Left cardiac atrium (tissue), 4 donors: ENCODE results near the gene COQ3. TPM values are rescaled to one million over a fixed set of nuclear protein-coding genes. Genes with fewer than 3 reads are reported as not detected.

ENCODE experiments used
- ATAC-seq, 2 donors: fragments of 200-7000 bp; cut with Tn5 transposase; one replicate each; pipeline ENCODE4 v1.9.1; 2020; ENCODE audit warnings: mild to moderate bottlenecking in 2 of 2, moderate library complexity in 2 of 2
- DNase-seq: peaks from one replicate; pipeline ENCODE4 v3.0.0-alpha.2; 2020
- intact Hi-C, 2 donors: fragments of 100-400 bp; cut with DNase I; formaldehyde crosslinking; loops; one replicate each; pipeline versions ENCODE4 v1.14.1 to v1.15.1; 2022 to 2023
- long read RNA-seq: library from polyadenylated mRNA; unstranded; transcript quantifications from one replicate; pipeline ENCODE4 v2.0.0, GENCODE V29; 2021
- total RNA-seq, 2 donors: library from RNA; stranded (reverse); fragmentation: NEBNext Ultra II Directional; extraction: Animal tissue kit (Norgen Biotek cat#: 25700); gene quantifications; one replicate each; pipeline ENCODE4 v1.2.1, GENCODE V29; 2021
- donor health status: DM: no; HTN: yes; CAD: no.
- donor health status: DM: no; HTN: yes; CAD: no; lungs with severe emphysema.
- donor health status: DM: yes; HTN: yes; CAD: no.
- donor health status: Dilated cardiomyopathy.

The COQ3 gene, protein sequence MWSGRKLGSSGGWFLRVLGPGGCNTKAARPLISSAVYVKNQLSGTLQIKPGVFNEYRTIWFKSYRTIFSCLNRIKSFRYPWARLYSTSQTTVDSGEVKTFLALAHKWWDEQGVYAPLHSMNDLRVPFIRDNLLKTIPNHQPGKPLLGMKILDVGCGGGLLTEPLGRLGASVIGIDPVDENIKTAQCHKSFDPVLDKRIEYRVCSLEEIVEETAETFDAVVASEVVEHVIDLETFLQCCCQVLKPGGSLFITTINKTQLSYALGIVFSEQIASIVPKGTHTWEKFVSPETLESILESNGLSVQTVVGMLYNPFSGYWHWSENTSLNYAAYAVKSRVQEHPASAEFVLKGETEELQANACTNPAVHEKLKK
- total RNA-seq: 10 to 100 TPM; 24.1 to 25.2 TPM
- long read RNA-seq, transcript COQ3-201 (7 exons, 1,335 nt): major isoform, 18 of 25 reads
- long read RNA-seq, partial matches to known transcripts: 0 of 25 reads
- long read RNA-seq, other reads (novel, unspliced or antisense): 7 of 25 reads

DNA sequence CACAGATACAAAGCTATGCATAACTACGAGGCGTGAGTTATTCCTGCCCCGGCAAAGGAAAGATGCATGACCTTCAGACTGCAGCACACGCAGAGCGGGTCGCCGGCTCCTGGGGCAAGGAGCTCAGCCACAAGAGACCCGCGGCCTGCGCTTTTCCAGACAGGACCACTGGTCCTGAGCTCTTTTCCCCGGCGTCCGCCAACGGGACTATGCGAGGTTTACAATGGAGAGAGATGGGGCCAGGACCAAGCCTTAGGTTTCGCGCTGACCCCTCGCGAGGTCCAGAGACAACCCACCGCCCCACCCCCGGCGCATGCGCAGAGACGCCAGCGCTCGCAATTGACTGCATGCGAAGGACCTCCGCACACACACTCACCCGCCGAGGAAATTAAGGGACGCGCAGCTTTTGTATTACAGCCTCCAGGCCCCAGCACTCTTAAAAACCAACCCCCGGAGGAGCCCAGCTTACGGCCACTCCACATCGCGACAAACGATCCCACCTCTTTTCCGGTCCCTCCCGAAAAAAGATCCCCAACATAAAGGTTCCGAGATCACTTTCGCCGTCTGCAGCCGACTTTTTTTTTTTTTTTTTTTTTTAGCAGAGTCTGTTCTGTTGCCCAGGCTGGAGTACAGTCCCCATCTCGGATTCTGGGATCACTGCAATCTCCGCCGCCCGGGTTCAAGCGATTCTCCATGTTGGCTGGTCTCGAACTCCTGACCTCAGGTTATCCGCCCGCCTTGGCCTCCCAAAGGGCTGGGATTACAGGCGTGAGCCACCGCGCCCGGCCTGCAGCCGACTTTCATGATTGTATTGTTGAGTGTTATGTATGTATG, at the start of gene COQ3:
COQ3 (minus strand) TSS at position 498 of the 834 bp plus-strand sequence; CDS start at position 482, 16 bp downstream.
- ATAC-seq: peak; percentile 93 to 94
- intact Hi-C loops: no loop called here
- DNase-seq: peak; percentile 75

DNA sequence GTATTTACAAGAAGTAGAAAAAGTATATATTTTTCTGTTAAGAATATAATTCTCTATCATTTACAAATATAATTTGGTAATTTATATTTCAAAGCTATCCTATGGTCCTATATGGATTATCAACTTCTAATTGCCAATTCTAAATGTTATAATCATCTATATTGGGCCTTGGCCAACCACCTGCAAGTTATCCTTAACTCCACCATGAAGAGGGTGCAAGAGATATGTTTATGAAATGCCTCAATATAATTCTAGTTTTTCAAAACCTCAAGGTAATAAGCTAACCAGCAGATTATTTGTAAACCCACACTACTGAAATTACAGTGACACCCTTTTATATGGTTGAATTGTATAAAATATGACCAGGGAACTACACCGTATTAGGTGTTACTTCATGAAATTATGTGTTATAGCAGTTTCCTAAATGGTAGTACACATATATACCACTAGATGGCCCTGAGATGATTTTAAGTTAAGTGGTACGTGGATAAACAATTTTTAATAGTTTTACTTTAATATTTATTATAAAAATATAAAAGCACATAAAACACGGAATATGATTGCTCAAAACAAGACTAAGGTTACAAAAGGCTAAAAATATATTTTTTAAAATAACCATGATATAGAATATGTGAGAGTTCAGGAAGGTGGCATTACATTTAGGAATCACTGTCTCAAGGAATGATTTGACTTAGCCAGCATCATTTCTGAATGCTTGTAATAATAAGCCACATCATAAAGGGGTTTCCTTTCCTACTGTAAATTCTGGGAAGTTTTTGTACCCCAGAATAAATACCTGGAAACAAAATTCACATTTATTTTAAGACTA, 40.9 kb upstream of the COQ3 start:
- intact Hi-C loops: no loop called here
- peak in 1 of 2 donors; percentile 49 for ATAC-seq
- no peak for DNase-seq

DNA sequence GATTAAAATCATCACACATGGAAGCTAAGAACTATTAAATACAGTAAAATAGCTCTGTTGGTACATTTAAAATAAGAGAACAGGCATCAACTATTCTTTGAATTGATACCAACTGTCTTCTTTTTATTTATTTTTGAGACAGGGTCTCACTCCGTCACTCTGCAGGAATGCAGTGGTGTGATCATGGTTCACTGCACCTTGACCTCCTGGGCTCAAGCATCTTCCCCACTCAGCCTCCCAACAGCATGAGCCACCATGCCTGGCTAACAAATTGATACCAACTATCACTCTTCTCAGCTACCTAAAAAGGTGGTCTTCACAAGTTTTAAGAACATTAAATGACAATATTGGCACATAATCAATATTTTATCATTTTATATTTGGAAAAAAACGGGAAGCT, 38.9 kb upstream of the COQ3 start:
- DNase-seq (no peak), ATAC-seq (no peak)
- intact Hi-C loops: no loop called here

DNA sequence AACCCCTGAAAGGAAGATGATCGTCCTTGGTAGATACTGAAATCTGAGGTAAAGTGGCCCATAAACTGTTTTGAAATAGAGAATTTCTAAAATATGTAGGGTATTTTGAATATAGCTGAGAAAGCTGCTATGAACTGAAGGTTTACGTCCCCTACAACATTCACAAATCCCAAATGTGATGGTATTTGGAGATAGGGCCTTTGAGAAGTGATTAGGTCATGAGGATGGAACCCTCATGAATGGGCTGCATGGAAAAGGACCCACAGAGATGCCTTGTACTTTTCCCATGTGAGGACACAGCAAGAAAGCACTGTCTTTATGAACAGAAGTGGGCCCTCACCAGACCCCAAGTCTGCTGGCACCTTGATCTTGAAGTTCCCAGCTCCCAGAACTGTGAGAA, 37.9 kb upstream of the COQ3 start:
- intact Hi-C loops: no loop called here
- no peak for ATAC-seq
- no peak for DNase-seq

DNA sequence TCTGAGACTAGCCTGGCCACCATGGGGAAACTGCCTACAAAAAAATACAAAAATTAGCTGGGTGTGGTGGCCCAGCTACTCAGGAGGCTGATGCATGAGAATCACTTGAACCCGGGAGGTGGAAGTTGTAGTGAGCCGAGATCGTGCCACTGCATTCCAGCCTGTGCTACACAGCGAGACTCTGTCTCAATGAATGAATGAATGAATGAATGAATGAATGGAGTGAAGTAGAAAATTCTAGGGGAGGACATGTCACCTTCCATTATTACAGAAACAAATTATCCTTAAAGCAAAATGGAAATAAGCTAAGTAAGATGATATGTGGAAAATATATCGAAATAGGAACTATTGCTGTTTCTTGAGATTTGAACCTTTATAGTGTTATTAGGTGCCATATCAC, 34.0 kb upstream of the COQ3 start:
- ATAC-seq (no peak), DNase-seq (no peak)
- intact Hi-C loops: loop anchor here in 1 of 2 donors (10.0 kb wide), 1 partner anchor 87 kb away; the partner anchor contains the start of gene USP45

DNA sequence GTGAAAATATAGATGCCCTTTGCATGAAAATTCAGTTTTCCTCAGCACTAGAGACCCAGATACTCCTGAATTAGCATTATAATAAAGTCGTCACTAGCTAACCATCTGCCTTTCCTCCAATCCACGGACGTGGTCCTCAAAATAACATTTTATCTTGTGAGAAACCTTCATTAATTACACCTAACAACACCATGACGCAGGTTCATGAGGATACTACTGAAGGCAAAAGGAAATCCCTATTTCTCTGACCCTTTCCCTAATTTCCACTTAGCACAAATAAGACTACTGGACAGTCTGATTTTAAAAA, 32.4 kb upstream of the COQ3 start:
- DNase-seq: no peak
- intact Hi-C loops: loop anchor here in 1 of 2 donors (10.0 kb wide), 1 partner anchor 88 kb away; the partner anchor contains the start of gene USP45
- no peak for ATAC-seq

DNA sequence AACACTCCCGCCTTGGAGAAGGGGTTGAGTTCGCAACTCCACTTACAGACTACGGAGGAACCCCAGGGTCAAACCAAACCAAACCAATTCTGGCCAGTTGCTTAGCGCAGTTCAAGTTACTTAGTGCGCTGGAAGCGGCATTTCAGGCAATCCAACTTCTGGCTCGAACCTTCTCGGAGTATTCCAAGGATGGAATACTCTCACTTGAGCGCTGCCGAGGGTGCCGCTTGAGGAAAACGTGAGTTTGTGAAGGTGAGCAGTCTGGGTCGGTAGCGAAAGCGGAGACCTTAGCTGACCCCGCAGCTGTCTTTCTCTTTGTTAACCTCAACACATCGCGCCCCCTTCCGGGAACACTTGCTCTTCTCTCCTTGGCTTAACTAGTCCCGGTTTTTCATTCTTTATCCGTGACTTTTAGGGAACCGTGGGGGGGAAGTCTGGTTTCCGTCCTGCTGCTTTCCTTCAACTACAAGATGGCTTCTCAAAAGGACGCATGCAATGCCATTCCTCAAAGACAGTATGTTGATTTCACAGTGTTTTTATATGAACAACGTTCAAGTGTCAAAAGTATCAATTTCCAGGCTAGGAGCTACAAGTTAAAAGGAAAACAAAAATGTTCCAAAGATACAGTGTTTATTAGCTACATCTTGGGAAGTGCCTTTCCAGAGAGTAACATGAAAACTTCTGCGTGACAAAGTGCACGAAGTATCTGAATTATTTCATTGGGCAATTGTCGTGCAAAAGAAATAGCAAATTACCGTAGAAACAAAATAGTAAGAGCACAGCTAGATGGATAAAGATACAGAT, 31.9 kb upstream of the COQ3 start:
- intact Hi-C loops: loop anchor here in 1 of 2 donors (10.0 kb wide), 1 partner anchor 89 kb away; the partner anchor contains the start of gene USP45
- DNase-seq (peak; percentile 89), ATAC-seq (peak; percentile 79 to 85)

DNA sequence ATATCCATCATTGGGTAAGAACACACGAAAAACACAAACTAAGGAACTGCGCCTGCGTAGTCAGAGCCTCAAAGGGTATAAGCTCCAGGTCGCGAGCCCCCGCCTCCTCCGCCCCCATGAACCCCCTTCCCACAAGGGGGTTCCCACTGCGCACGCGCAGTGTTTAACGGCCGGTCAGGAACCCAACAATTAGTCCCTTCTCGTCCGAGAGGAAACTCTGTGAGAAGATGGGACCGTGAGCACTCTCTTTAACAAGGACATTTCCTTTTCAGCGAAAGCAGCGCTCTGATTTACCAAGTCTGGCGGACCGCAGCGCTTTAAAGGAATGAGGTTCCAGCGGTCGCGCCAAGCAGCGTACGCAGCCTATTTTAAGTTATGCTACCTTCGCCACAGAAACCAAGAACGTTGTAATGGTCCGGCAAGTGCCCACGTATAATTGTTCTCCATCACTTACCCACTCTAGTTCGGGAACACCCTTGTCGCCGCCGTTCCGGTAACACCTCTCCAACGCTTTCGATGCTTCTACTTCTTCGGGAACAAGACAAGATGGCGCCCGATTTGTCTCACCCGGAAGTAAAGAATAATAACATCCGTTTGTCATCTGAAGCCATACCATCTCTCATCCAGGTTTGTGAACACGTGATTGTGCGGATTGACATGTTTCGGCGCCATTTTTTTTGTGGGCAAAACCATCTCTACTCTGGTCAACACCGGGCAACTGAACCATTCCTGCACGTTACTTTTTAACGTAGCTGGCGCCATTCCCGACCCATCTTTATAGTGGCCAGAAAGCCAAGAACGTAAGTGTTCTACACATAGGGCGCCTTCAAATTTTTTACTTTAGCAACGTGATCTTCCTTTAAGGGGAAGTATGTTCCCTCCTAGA, 31.0 kb upstream of the COQ3 start, which contains the start of gene PNISR:
PNISR (minus strand) TSS at position 548 of the 886 bp plus-strand sequence. CDS start 10,649 bp downstream, outside the sequence.
- ATAC-seq (peak; percentile 94 to 97), DNase-seq (peak; percentile 88)
- intact Hi-C loops: loop anchor here in 1 of 2 donors (10.0 kb wide), 1 partner anchor 90 kb away; the partner anchor contains the start of gene USP45

DNA sequence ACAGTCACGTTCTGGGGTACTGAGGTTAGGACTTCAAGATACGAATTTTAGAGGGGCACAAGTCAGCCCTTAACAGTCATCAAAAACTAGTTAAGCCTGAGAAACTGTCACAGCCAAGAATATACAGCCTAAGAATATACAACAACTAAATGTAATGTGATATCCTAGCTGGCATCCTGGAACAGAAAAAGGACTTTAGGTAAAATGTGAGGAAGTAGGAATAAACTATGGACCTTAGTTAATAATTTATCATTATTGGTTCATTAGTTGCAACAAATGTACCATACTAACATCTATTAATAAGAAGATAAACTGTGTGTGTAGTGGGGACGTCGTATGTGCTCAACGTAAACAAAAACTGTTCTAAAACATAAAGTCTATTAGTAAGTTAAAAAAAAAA, 30.0 kb upstream of the COQ3 start:
- intact Hi-C loops: loop anchor here in 1 of 2 donors (10.0 kb wide), 1 partner anchor 91 kb away; the partner anchor contains the start of gene USP45
- ATAC-seq (no peak), DNase-seq (no peak)

DNA sequence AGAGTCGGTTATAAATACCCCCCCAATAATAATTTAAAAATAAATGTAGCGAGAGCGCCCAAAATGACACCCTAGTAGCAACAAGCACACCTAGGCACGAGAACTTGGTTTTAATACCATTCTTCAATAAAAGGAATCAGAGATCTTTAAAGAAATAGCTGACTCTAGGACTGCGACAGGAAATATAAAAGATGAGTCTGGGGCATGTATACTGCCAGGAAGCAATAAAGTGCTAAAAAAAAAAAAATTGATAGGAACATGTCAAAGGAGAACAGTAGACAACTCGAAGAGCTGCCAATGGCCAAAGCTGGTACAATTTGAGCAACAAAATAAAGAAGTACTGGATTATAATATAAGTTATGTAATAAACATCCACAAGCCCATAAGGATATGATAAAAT, 28.9 kb upstream of the COQ3 start:
- ATAC-seq: no peak
- intact Hi-C loops: loop anchor here in 1 of 2 donors (10.0 kb wide), 1 partner anchor 92 kb away; the partner anchor contains the start of gene USP45
- no peak for DNase-seq

DNA sequence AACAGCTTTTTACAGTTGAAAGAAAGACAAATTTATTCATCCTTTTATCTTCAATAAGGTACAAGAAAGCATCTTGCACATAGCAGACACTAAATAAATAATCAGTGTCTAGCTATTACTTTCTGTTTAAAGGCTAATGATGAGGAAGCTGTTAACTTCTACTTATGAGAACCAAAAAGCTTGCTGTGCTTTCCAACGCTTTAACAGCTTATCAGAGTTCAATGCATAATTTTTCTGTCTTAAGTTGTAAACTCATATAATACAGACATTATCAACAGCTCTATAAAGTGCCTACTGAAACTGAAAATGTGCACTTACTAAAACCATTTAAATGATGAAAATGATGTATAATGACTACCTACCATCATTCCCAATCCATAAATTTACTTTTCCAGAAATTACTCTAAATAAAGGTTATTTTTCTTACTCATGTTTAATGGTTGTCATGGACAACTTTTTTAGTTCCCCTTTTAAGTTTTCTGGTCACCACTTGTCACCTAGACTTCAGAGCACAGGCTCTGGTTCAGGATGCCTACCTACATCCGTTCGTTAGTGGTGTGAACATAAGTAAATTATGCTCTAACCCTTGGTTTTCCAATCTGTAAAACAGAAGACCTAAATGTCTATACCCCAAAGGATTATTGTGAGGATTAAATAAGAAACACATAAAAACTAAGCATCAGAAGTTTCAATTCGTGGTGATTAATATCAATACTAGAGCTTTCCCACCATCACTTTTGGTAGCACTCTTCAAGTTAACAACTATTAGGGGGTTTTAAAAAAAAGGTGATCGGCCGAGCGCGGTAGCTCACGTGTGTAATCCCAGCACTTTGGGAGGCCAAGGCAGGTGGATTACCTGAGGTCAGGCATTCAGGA, 23.1 kb upstream of the COQ3 start:
- intact Hi-C loops: no loop called here
- ATAC-seq: no peak
- DNase-seq: no peak

DNA sequence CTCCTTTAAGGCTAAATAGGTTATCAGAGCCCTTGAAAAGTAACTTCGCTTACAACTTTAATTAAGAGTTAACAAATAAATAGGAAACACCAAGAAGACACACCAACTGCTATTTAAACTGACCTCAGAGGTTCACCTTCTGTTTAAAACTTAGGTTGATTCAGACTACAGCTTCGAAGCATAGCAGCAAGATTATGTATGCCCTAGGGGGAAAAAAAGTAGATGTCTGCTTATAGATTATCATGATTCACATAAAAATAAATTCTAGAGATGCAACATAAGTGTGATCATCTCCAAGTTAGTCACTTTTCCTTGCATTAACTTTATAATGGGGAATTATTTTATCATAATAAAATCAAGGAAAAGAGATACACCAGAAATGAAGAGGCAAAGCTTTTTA, 22.2 kb upstream of the COQ3 start:
- intact Hi-C loops: no loop called here
- no peak for ATAC-seq
- DNase-seq: no peak

DNA sequence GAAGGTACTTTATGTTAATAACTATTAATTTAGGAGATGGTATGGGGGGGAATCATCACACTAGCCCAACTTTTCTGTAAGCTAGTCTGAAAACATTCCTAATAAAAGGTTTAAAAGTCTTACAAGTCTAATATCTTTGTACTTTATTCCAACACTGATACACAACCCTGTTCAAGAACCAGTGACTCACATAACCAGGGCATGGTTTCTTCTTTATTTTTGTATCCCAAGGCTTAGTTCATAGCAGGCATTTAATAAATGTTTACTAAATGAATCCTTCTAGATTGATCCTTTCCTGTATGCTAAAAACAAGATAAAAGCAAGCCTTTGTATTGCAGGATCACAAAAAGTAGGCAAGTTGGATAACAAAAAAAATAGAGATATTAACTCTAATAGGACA, 21.5 kb upstream of the COQ3 start:
- DNase-seq: no peak
- intact Hi-C loops: no loop called here
- ATAC-seq: no peak

DNA sequence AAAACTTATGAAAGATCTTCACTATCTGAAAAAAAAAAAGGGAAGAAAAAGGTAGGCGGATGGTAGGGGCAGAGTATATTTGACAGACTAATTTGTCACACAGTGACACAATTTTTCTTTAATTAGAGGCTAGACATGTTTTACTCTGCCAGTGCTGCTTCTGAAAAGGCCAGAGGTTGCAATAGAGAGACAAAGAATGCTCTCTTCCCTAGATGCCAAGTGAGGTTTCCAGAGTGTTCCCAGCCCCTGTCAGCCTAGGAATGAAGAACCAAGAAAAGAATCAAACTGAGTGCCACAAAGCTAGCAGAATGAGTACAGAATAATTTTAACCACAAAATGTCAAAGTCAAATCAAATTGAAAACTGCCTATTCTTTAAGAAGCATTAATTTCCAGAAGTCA, 18.1 kb upstream of the COQ3 start:
- DNase-seq (no peak), ATAC-seq (peak; percentile 24 to 44)
- intact Hi-C loops: no loop called here

DNA sequence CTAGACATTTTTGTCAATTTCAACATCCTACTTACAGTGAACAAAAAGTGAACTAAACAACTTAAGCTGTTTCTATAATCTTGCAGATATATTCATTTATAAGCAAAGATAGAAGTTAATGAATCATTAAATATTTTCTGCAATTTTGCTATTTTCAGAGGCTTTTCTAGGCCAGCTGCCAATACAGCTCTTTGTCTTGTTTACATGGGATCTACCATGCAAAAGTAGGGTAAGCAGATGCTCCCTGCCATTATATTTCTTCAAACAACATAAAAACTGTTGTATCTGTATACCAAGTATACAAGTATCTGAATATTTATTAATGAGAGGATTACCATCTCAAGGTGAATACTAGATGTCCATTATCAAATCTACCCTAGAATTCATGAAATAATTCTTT, 15.7 kb upstream of the COQ3 start:
- ATAC-seq (no peak), DNase-seq (no peak)
- intact Hi-C loops: no loop called here

DNA sequence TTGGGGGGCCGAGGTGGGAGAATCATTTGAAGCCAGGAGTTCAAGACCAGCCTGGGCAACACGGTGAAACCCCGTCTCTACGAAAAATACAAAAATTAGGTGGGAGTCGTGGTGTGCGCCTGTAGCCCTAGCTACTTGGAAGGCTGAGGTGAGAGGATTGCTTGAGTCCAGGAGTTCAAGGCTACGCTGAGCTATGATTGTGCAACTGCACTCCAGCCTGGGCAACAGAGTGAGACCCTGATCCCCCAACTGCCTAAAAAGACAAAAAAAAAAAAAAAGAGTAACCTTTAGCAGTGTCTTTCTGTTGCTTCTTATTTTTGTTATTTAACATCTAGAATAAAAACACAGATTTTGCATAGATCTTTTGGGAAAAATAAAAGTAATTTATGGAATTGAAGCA, 13.1 kb upstream of the COQ3 start:
- ATAC-seq (no peak), DNase-seq (no peak)
- intact Hi-C loops: no loop called here
